ENCODE data around the gene UBE2Q1. TPM values are rescaled to one million over a fixed set of nuclear protein-coding genes. Genes with fewer than 3 reads are reported as not detected.

UBE2Q1 gene
- total and polyA plus RNA-seq, 2 experiments from 2014 or later: 46.5 to 60.8 TPM

DNA sequence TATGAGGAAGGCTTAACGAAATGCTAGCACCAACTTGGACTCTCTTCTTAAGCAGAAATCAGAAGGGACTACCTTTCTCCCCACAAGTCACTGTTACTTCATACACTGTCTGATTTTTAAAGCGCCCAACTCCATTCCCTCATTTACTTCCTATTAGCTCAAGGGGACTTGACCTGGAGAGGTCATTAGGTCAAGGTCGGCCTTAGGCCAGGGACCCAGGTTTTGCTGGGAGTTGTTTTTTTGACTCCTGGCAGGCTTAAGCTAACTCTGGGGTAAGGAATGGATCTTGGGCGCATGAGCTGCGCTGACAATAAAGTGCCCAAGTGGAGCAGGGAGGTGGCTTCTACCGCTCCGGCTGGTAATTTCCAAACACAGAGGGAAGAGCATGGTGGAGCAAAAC lies 32.7 kb upstream of the UBE2Q1 start:
- TF ChIP-seq, protein P1, sequence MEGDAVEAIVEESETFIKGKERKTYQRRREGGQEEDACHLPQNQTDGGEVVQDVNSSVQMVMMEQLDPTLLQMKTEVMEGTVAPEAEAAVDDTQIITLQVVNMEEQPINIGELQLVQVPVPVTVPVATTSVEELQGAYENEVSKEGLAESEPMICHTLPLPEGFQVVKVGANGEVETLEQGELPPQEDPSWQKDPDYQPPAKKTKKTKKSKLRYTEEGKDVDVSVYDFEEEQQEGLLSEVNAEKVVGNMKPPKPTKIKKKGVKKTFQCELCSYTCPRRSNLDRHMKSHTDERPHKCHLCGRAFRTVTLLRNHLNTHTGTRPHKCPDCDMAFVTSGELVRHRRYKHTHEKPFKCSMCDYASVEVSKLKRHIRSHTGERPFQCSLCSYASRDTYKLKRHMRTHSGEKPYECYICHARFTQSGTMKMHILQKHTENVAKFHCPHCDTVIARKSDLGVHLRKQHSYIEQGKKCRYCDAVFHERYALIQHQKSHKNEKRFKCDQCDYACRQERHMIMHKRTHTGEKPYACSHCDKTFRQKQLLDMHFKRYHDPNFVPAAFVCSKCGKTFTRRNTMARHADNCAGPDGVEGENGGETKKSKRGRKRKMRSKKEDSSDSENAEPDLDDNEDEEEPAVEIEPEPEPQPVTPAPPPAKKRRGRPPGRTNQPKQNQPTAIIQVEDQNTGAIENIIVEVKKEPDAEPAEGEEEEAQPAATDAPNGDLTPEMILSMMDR (IDR thresholded peaks at IDR 0.05; ENCODE audit: low read depth, low read length): no peak
- DNase-seq (ENCODE audit: low read depth in 1 of 2, low spot score in 1 of 2): no peak
- Histone ChIP-seq H3K4me3 (no peak overlapping the region), H3K4me1 (ENCODE audit: low read depth) (no peaks in the 10 kb centered on the region), H3K9me3 (ENCODE audit: low read depth) (no peaks in the 10 kb centered on the region), H3K36me3 (peaks cover 70% of the 10 kb centered on the region), H3K27me3 (no peaks in the 10 kb centered on the region), H3K27ac (no peak overlapping the region)

DNA sequence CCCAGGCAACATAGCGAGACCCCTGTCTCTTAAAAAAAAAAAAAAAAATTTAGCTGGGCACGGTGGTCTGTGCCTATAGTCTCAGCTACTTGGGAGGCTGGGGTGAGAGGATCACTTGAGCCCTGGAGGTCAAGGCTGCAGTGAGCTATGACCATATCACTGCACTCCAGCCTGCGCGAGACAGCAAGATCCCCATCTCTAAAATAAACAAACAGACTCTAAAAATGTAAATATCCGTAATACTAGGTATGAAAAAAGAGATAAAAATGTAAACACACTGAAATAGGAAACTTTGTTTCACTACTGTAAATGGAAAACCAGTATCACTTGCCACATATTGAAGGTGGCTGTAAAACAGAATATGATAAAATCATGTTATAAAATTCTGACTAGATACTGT lies 32.3 kb upstream of the UBE2Q1 start:
- H3K36me3 ChIP-seq: peaks cover 69% of the 10 kb centered on the region
- DNase-seq (ENCODE audit: low read depth in 1 of 2, low spot score in 1 of 2): no peak
- H3K27me3 ChIP-seq: no peaks in the 10 kb centered on the region
- no peak overlapping the region for H3K4me3 ChIP-seq
- no peaks in the 10 kb centered on the region for H3K4me1 ChIP-seq (ENCODE audit: low read depth)
- no peak overlapping the region for H3K27ac ChIP-seq
- TF ChIP-seq, protein P1 (IDR thresholded peaks at IDR 0.05; ENCODE audit: low read depth, low read length): no peak
- no peaks in the 10 kb centered on the region for H3K9me3 ChIP-seq (ENCODE audit: low read depth)

DNA sequence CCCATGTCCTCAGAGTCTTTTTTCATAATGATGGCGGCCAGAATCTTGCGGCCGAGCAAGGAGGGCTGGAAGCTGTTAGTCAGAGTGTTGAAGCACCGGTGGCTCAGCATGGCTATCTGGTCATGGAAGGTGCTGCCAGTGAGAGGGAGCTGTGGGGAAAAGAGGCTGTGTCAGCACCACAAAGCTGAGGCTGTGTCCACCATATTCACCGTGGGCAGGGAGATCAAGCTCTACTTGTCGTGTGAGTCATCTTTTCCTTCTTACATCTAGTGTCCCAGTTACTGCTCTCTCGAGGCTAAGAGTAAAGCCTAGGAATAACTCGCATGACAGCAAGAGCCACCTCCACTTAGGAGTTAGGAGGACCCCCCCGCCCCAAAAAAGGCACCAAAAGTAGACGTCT lies 31.3 kb upstream of the UBE2Q1 start:
- H3K9me3 ChIP-seq (ENCODE audit: low read depth): no peaks in the 10 kb centered on the region
- TF ChIP-seq, protein P1 (IDR thresholded peaks at IDR 0.05; ENCODE audit: low read depth, low read length): no peak
- H3K27me3 ChIP-seq: no peaks in the 10 kb centered on the region
- H3K4me1 ChIP-seq (ENCODE audit: low read depth): no peaks in the 10 kb centered on the region
- H3K4me3 ChIP-seq: no peak overlapping the region
- H3K27ac ChIP-seq: no peak overlapping the region
- DNase-seq (ENCODE audit: low read depth in 1 of 2, low spot score in 1 of 2): no peak
- H3K36me3 ChIP-seq: peaks cover 73% of the 10 kb centered on the region

- Histone ChIP-seq H3K9me3 (ENCODE audit: low read depth) (no peaks in the 10 kb centered on the region), H3K27ac (no peak overlapping the region), H3K36me3 (peaks cover 75% of the 10 kb centered on the region), H3K4me1 (ENCODE audit: low read depth) (no peaks in the 10 kb centered on the region), H3K4me3 (no peak overlapping the region), H3K27me3 (no peaks in the 10 kb centered on the region)
- TF ChIP-seq, protein P1 (IDR thresholded peaks at IDR 0.05; ENCODE audit: low read depth, low read length): no peak
- no peak for DNase-seq (ENCODE audit: low read depth in 1 of 2, low spot score in 1 of 2)
These were observed 28.2 kb upstream of the UBE2Q1 start for GRCh38 chr1:154586641-154587040.

DNA sequence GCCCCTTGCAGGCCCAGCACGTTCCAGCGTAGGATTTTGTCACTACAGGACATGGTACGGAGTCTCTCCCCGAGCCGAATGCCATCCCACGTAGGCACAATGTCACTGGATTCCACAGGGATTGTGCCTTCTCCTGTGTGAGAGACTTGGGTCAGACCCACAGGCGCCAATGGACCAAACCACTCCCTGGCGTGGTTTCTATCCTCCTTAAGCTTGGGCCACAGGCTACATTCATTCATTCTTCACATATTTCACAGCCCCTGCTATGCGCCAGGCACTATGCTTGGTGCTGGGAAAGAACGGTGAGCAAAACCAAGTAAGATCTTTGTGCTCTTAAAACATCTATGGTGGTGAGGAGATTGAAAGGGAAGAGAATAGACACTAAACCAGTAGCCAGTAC lies 27.8 kb upstream of the UBE2Q1 start:
- Histone ChIP-seq H3K4me1 (ENCODE audit: low read depth) (no peaks in the 10 kb centered on the region), H3K36me3 (peaks cover 74% of the 10 kb centered on the region)
- no peak for DNase-seq (ENCODE audit: low read depth in 1 of 2, low spot score in 1 of 2)

More for the DNA sequence above, 27.8 kb upstream of the UBE2Q1 start:
- Histone ChIP-seq H3K9me3 (ENCODE audit: low read depth) (no peaks in the 10 kb centered on the region), H3K27me3 (no peaks in the 10 kb centered on the region), H3K4me3 (no peak overlapping the region), H3K27ac (no peak overlapping the region)
- TF ChIP-seq, protein P1 (IDR thresholded peaks at IDR 0.05; ENCODE audit: low read depth, low read length): no peak

Data from cardiac muscle cell (in vitro differentiated cells and primary cell).